ENCODE measurements around the gene FAM24B. TPM values are rescaled to one million over a fixed set of nuclear protein-coding genes. Genes with fewer than 3 reads are reported as not detected.

The FAM24B gene
- total and polyA plus RNA-seq, 5 donors, result 0.47 to 1.4 (median 1.1) TPM

- no peaks in the 10 kb centered on the region for H3K4me1 ChIP-seq (ENCODE audit: control insufficient read depth, insufficient read depth, low read length)
- H3K9me3 ChIP-seq (ENCODE audit: control insufficient read depth, low read length), result no peaks in the 10 kb centered on the region
These were observed 57.6 kb downstream of the FAM24B start for GRCh38 chr10:122821808-122822207.

GRCh38 chr10:122815458-122815857 is 63.9 kb downstream of the FAM24B start:
- ATAC-seq (no peak), DNase-seq (no peak)
- H3K27me3 ChIP-seq (ENCODE audit: control insufficient read depth, insufficient read depth), result peaks cover 2% of the 10 kb centered on the region
- WGBS, result 63% methylated on average over 5 of the region's 5 CpGs
- H3K9me3 ChIP-seq (ENCODE audit: control insufficient read depth, low read length), result no peaks in the 10 kb centered on the region
- no peaks in the 10 kb centered on the region for H3K4me1 ChIP-seq (ENCODE audit: control insufficient read depth, insufficient read depth, low read length)
- no peak overlapping the region for H3K4me3 ChIP-seq (ENCODE audit: low read length)
- no peak overlapping the region for H3K27ac ChIP-seq (ENCODE audit: low read length)
- intact Hi-C loops (cut with DNase I), result loop anchor here in 1 of 4 donors (10.0 kb wide), 1 partner anchor 61 kb away; no protein-coding TSS in a partner anchor

More at GRCh38 chr10:122821808-122822207, 57.6 kb downstream of the FAM24B start:
- Histone ChIP-seq H3K27me3 (ENCODE audit: control insufficient read depth, insufficient read depth) (peaks cover 2% of the 10 kb centered on the region), H3K4me3 (ENCODE audit: low read length) (no peak overlapping the region), H3K27ac (ENCODE audit: low read length) (no peak overlapping the region)
- DNase-seq (no peak), ATAC-seq (no peak)
- intact Hi-C loops (cut with DNase I), result no loop called here
- 58% methylated on average over 3 of the region's 3 CpGs for WGBS

- H3K4me1 ChIP-seq (ENCODE audit: control insufficient read depth, insufficient read depth, low read length), result no peaks in the 10 kb centered on the region
- WGBS, result 67% methylated on average over 2 of the region's 2 CpGs
- peaks cover 1% of the 10 kb centered on the region for H3K27me3 ChIP-seq (ENCODE audit: control insufficient read depth, insufficient read depth)
- intact Hi-C loops (cut with DNase I), result loop anchor here in 1 of 4 donors (10.0 kb wide), 1 partner anchor 60 kb away; no protein-coding TSS in a partner anchor
- H3K4me3 ChIP-seq (ENCODE audit: low read length), result no peak overlapping the region
- no peaks in the 10 kb centered on the region for H3K9me3 ChIP-seq (ENCODE audit: control insufficient read depth, low read length)
- ATAC-seq (no peak), DNase-seq (no peak)
- H3K27ac ChIP-seq (ENCODE audit: low read length), result no peak overlapping the region
These were observed 64.9 kb downstream of the FAM24B start for GRCh38 chr10:122814493-122814892.

GRCh38 chr10:122812751-122813150 is 66.6 kb downstream of the FAM24B start:
- Histone ChIP-seq H3K4me1 (ENCODE audit: control insufficient read depth, insufficient read depth, low read length) (no peaks in the 10 kb centered on the region), H3K27ac (ENCODE audit: low read length) (no peak overlapping the region), H3K9me3 (ENCODE audit: control insufficient read depth, low read length) (no peaks in the 10 kb centered on the region), H3K27me3 (ENCODE audit: control insufficient read depth, insufficient read depth) (no peaks in the 10 kb centered on the region), H3K4me3 (ENCODE audit: low read length) (no peak overlapping the region)
- ATAC-seq (no peak), DNase-seq (no peak)
- intact Hi-C loops (cut with DNase I), result loop anchor here in 1 of 4 donors (10.0 kb wide), 1 partner anchor 58 kb away; no protein-coding TSS in a partner anchor
- WGBS, result 71% methylated on average over 4 of the region's 4 CpGs

GRCh38 chr10:122802282-122802681 is 77.1 kb downstream of the FAM24B start:
- no peaks in the 10 kb centered on the region for H3K4me1 ChIP-seq (ENCODE audit: control insufficient read depth, insufficient read depth, low read length)

More at GRCh38 chr10:122802282-122802681, 77.1 kb downstream of the FAM24B start:
- 86% methylated on average over 7 of the region's 7 CpGs for WGBS
- intact Hi-C loops (cut with DNase I), result no loop called here
- DNase-seq (no peak), ATAC-seq (no peak)
- Histone ChIP-seq H3K4me3 (ENCODE audit: low read length) (no peak overlapping the region), H3K9me3 (ENCODE audit: control insufficient read depth, low read length) (no peaks in the 10 kb centered on the region), H3K27me3 (ENCODE audit: control insufficient read depth, insufficient read depth) (no peaks in the 10 kb centered on the region), H3K27ac (ENCODE audit: low read length) (no peak overlapping the region)

Other genes with a start within 250 kb of the FAM24B start
- not detected for gene C10orf120, start 179.7 kb downstream of the FAM24B start, total RNA-seq
- not detected for gene C10orf120, start 179.7 kb downstream of the FAM24B start, polyA plus RNA-seq
- gene CUZD1, start 33.7 kb downstream of the FAM24B start, total RNA-seq, result under 1 TPM; 0.17 to 0.53 (median 0.25) TPM
- 0.25 TPM for gene CUZD1, start 33.7 kb downstream of the FAM24B start, polyA plus RNA-seq
- gene FAM24A, start 31.0 kb upstream of the FAM24B start, total RNA-seq, result not detected
- not detected for gene FAM24A, start 31.0 kb upstream of the FAM24B start, polyA plus RNA-seq
- gene C10orf88, start 74.6 kb upstream of the FAM24B start, total RNA-seq, result 1 to 10 TPM; 5.2 to 7.8 (median 6.9) TPM
- 4.1 TPM for gene C10orf88, start 74.6 kb upstream of the FAM24B start, polyA plus RNA-seq
- 1 to 10 TPM; 1.0 to 5.1 (median 4.0) TPM for gene PSTK, start 100.8 kb upstream of the FAM24B start, total RNA-seq
- gene PSTK, start 100.8 kb upstream of the FAM24B start, polyA plus RNA-seq, result 4.9 TPM
- 10 to 100 TPM; 12.2 to 15.0 (median 13.0) TPM for gene IKZF5, start 129.2 kb upstream of the FAM24B start, total RNA-seq
- gene IKZF5, start 129.2 kb upstream of the FAM24B start, polyA plus RNA-seq, result 5.7 TPM
- 10 to 100 TPM; 59.4 to 90.9 (median 73.1) TPM for gene ACADSB, start 129.4 kb upstream of the FAM24B start, total RNA-seq
- 19.5 TPM for gene ACADSB, start 129.4 kb upstream of the FAM24B start, polyA plus RNA-seq